Measurements from ENCODE around the gene SCTR.

Gene SCTR

GRCh38 chr2:119523952-119524694, at the start of gene SCTR:
Gene SCTR (minus strand): TSS chr2:119524483. CDS start chr2:119524226, 257 bp downstream.
- DNase-seq (no peak), ATAC-seq (no peak)
- H3K4me3 Mint-ChIP-seq = no peak within 1 kb of the TSS
- no peak within 1 kb of the TSS for H3K27ac Mint-ChIP-seq
- no peaks in the 10 kb centered on the region for H3K4me1 Mint-ChIP-seq
- H3K36me3 Mint-ChIP-seq (ENCODE audit: low read depth) = no peaks in the 10 kb centered on the region
- peaks cover 32% of the 10 kb centered on the region for H3K27me3 Mint-ChIP-seq
- no peaks in the 10 kb centered on the region for H3K9me3 Mint-ChIP-seq

- ATAC-seq (no peak), DNase-seq (no peak)
- no peak overlapping the region for H3K27ac Mint-ChIP-seq
- H3K4me1 Mint-ChIP-seq = no peaks in the 10 kb centered on the region
- H3K36me3 Mint-ChIP-seq (ENCODE audit: low read depth) = no peaks in the 10 kb centered on the region
- H3K9me3 Mint-ChIP-seq = peaks cover 18% of the 10 kb centered on the region
- peaks cover 6% of the 10 kb centered on the region for H3K27me3 Mint-ChIP-seq
- H3K4me3 Mint-ChIP-seq = no peak overlapping the region
Measured at GRCh38 chr2:119567292-119567691, 43.0 kb upstream of the SCTR start.

- Mint-ChIP-seq H3K4me1 (no peaks in the 10 kb centered on the region), H3K9me3 (peaks cover 18% of the 10 kb centered on the region), H3K4me3 (no peak overlapping the region), H3K27me3 (peaks cover 6% of the 10 kb centered on the region), H3K36me3 (ENCODE audit: low read depth) (no peaks in the 10 kb centered on the region), H3K27ac (no peak overlapping the region)
- DNase-seq (no peak), ATAC-seq (no peak)
Measured at GRCh38 chr2:119565481-119565880, 41.2 kb upstream of the SCTR start.

GRCh38 chr2:119553687-119554344, 29.5 kb upstream of the SCTR start:
- DNase-seq = no peak
- Mint-ChIP-seq H3K27ac (no peak overlapping the region), H3K9me3 (no peaks in the 10 kb centered on the region), H3K27me3 (peaks cover 13% of the 10 kb centered on the region), H3K36me3 (ENCODE audit: low read depth) (no peaks in the 10 kb centered on the region), H3K4me1 (no peaks in the 10 kb centered on the region), H3K4me3 (no peak overlapping the region)
- no peak for ATAC-seq

GRCh38 chr2:119552902-119553301, 28.6 kb upstream of the SCTR start:
- ATAC-seq = no peak
- no peak overlapping the region for H3K27ac Mint-ChIP-seq
- no peak for DNase-seq
- no peak overlapping the region for H3K4me3 Mint-ChIP-seq
- peaks cover 13% of the 10 kb centered on the region for H3K27me3 Mint-ChIP-seq
- no peaks in the 10 kb centered on the region for H3K36me3 Mint-ChIP-seq (ENCODE audit: low read depth)
- no peaks in the 10 kb centered on the region for H3K4me1 Mint-ChIP-seq
- H3K9me3 Mint-ChIP-seq = no peaks in the 10 kb centered on the region

GRCh38 chr2:119550856-119551255, 26.6 kb upstream of the SCTR start:
- DNase-seq = no peak
- no peak overlapping the region for H3K4me3 Mint-ChIP-seq
- no peaks in the 10 kb centered on the region for H3K36me3 Mint-ChIP-seq (ENCODE audit: low read depth)
- no peak for ATAC-seq
- H3K9me3 Mint-ChIP-seq = no peaks in the 10 kb centered on the region
- H3K27ac Mint-ChIP-seq = no peak overlapping the region
- H3K4me1 Mint-ChIP-seq = no peaks in the 10 kb centered on the region
- H3K27me3 Mint-ChIP-seq = peaks cover 23% of the 10 kb centered on the region

GRCh38 chr2:119550346-119550745, 26.1 kb upstream of the SCTR start:
- H3K27ac Mint-ChIP-seq = no peak overlapping the region
- DNase-seq = no peak
- H3K36me3 Mint-ChIP-seq (ENCODE audit: low read depth) = no peaks in the 10 kb centered on the region
- no peak overlapping the region for H3K4me3 Mint-ChIP-seq
- no peaks in the 10 kb centered on the region for H3K9me3 Mint-ChIP-seq
- H3K4me1 Mint-ChIP-seq = no peaks in the 10 kb centered on the region
- no peak for ATAC-seq
- H3K27me3 Mint-ChIP-seq = peaks cover 26% of the 10 kb centered on the region

GRCh38 chr2:119549241-119549640, 25.0 kb upstream of the SCTR start:
- H3K27me3 Mint-ChIP-seq = peaks cover 35% of the 10 kb centered on the region
- no peak for ATAC-seq
- H3K4me1 Mint-ChIP-seq = no peaks in the 10 kb centered on the region
- H3K9me3 Mint-ChIP-seq = no peaks in the 10 kb centered on the region
- DNase-seq = no peak
- H3K36me3 Mint-ChIP-seq (ENCODE audit: low read depth) = no peaks in the 10 kb centered on the region
- no peak overlapping the region for H3K27ac Mint-ChIP-seq
- H3K4me3 Mint-ChIP-seq = no peak overlapping the region

- no peak overlapping the region for H3K4me3 Mint-ChIP-seq
- no peaks in the 10 kb centered on the region for H3K9me3 Mint-ChIP-seq
- peaks cover 4% of the 10 kb centered on the region for H3K4me1 Mint-ChIP-seq
- no peak overlapping the region for H3K27ac Mint-ChIP-seq
- H3K27me3 Mint-ChIP-seq = peaks cover 40% of the 10 kb centered on the region
- ATAC-seq (no peak), DNase-seq (no peak)
- H3K36me3 Mint-ChIP-seq (ENCODE audit: low read depth) = no peaks in the 10 kb centered on the region
Measured at GRCh38 chr2:119548516-119549120, 24.3 kb upstream of the SCTR start.

- DNase-seq (no peak), ATAC-seq (no peak)
- peaks cover 52% of the 10 kb centered on the region for H3K27me3 Mint-ChIP-seq
- H3K4me1 Mint-ChIP-seq = peaks cover 7% of the 10 kb centered on the region
- no peak overlapping the region for H3K27ac Mint-ChIP-seq
- H3K36me3 Mint-ChIP-seq (ENCODE audit: low read depth) = no peaks in the 10 kb centered on the region
- no peaks in the 10 kb centered on the region for H3K9me3 Mint-ChIP-seq
- H3K4me3 Mint-ChIP-seq = no peak overlapping the region
Measured at GRCh38 chr2:119546447-119546767, 22.1 kb upstream of the SCTR start.

GRCh38 chr2:119545754-119546446, 21.6 kb upstream of the SCTR start:
- Mint-ChIP-seq H3K4me3 (no peak overlapping the region), H3K27me3 (peaks cover 52% of the 10 kb centered on the region), H3K9me3 (no peaks in the 10 kb centered on the region), H3K27ac (no peak overlapping the region), H3K4me1 (peaks cover 7% of the 10 kb centered on the region), H3K36me3 (ENCODE audit: low read depth) (no peaks in the 10 kb centered on the region)
- no peak for DNase-seq
- ATAC-seq = no peak

- Mint-ChIP-seq H3K36me3 (ENCODE audit: low read depth) (no peaks in the 10 kb centered on the region), H3K9me3 (no peaks in the 10 kb centered on the region), H3K4me3 (no peak overlapping the region), H3K27me3 (peaks cover 58% of the 10 kb centered on the region), H3K4me1 (peaks cover 7% of the 10 kb centered on the region), H3K27ac (no peak overlapping the region)
- DNase-seq (no peak), ATAC-seq (no peak)
Measured at GRCh38 chr2:119544939-119545475, 20.7 kb upstream of the SCTR start.

- ATAC-seq (peak; percentile 79), DNase-seq (peak; percentile 67)
- Mint-ChIP-seq H3K4me3 (peak within 1 kb of the TSS; percentile 70), H3K27me3 (peaks cover 58% of the 10 kb centered on the region), H3K27ac (no peak within 1 kb of the TSS), H3K4me1 (peaks cover 7% of the 10 kb centered on the region), H3K36me3 (ENCODE audit: low read depth) (no peaks in the 10 kb centered on the region), H3K9me3 (no peaks in the 10 kb centered on the region)
Measured at GRCh38 chr2:119544075-119544938, 20.0 kb upstream of the SCTR start, which contains the start of gene CFAP221. Gene CFAP221 (plus strand): TSS chr2:119544449. CDS start chr2:119546132, 1,683 bp downstream.

GRCh38 chr2:119541476-119541875, 17.2 kb upstream of the SCTR start:
- no peak overlapping the region for H3K4me3 Mint-ChIP-seq
- no peaks in the 10 kb centered on the region for H3K9me3 Mint-ChIP-seq
- H3K36me3 Mint-ChIP-seq (ENCODE audit: low read depth) = no peaks in the 10 kb centered on the region
- H3K27ac Mint-ChIP-seq = no peak overlapping the region
- H3K27me3 Mint-ChIP-seq = peaks cover 50% of the 10 kb centered on the region
- DNase-seq (no peak), ATAC-seq (no peak)
- peaks cover 7% of the 10 kb centered on the region for H3K4me1 Mint-ChIP-seq
